Loucy (cell line): Measurements from ENCODE around the gene GSK3B.
A peak's percentile ranks its signal among the peaks of the same experiment; 100 is the strongest.

ENCODE experiments used
- H2AFZ ChIP-seq: fragments of 200-600 bp; sonication (generic); 2 replicates; pipeline ENCODE4 v1.6.0; 2016; ENCODE audit warnings: antibody characterized with exemption, mild to moderate bottlenecking, low read length, moderate library complexity
- H3F3A ChIP-seq: fragments of 200-600 bp; 2 replicates; pipeline ENCODE4 v1.6.0; 2016; ENCODE audit warnings: antibody characterized with exemption, low read depth, mild to moderate bottlenecking
- H3K27me3 ChIP-seq: fragments of 200-600 bp; sonication (generic); 2 replicates; pipeline ENCODE4 v1.6.1; 2014; ENCODE audit warnings: low read length, mild to moderate bottlenecking; ENCODE audit not compliant: insufficient read depth, poor library complexity, severe bottlenecking
- H3K36me3 ChIP-seq: fragments of 200-600 bp; sonication (generic); 2 replicates; pipeline ENCODE4 v1.6.1; 2016; ENCODE audit warnings: low read length; ENCODE audit not compliant: insufficient read depth
- H3K4me1 ChIP-seq: fragments of 200-600 bp; sonication (generic); 2 replicates; pipeline ENCODE4 v1.5.1; 2014; ENCODE audit warnings: low read length, mild to moderate bottlenecking; ENCODE audit not compliant: insufficient read depth, poor library complexity, severe bottlenecking
- H3K4me2 ChIP-seq: fragments of 200-600 bp; sonication (generic); 2 replicates; pipeline ENCODE4 v1.6.0; 2014; ENCODE audit warnings: antibody characterized with exemption, low read length, low read depth, mild to moderate bottlenecking; ENCODE audit not compliant: poor library complexity, severe bottlenecking
- H3K4me3 ChIP-seq: fragments of 200-600 bp; sonication (generic); 2 replicates; pipeline ENCODE4 v1.5.1; 2014; ENCODE audit warnings: low read length, mild to moderate bottlenecking, mixed read lengths; ENCODE audit not compliant: poor library complexity, severe bottlenecking
- H3K79me2 ChIP-seq: fragments of 200-600 bp; sonication (generic); 2 replicates; pipeline ENCODE4 v1.6.1; 2014; ENCODE audit warnings: low read length; ENCODE audit not compliant: insufficient read depth
- H3K9ac ChIP-seq: fragments of 200-600 bp; sonication (generic); 2 replicates; pipeline ENCODE4 v1.6.0; 2014; ENCODE audit warnings: mild to moderate bottlenecking, low read depth, low read length, moderate library complexity; ENCODE audit not compliant: poor library complexity, severe bottlenecking
- H3K9me2 ChIP-seq: fragments of 200-600 bp; sonication (generic); replicated peaks from 2 replicates; pipeline ENCODE4 v1.6.1; 2016; ENCODE audit warnings: low read depth, low read length, mixed read lengths
- H3K9me3 ChIP-seq: fragments of 200-600 bp; sonication (generic); 2 replicates; pipeline ENCODE4 v1.6.1; 2014; ENCODE audit warnings: mild to moderate bottlenecking, antibody characterized with exemption, low read length, low read depth; ENCODE audit not compliant: insufficient read depth
- H4K20me1 ChIP-seq: fragments of 200-600 bp; sonication (generic); 2 replicates; pipeline ENCODE4 v1.6.0; 2014; ENCODE audit warnings: antibody characterized with exemption, low read length, mild to moderate bottlenecking; ENCODE audit not compliant: insufficient read depth, poor library complexity, severe bottlenecking
- CTCF ChIP-seq: fragments of 200-600 bp; sonication (generic); conservative IDR thresholded peaks from 2 replicates; pipeline ENCODE4 v1.5.1; 2014; ENCODE audit warnings: mild to moderate bottlenecking, antibody characterized with exemption, low read length
- EZH2phosphoT487 ChIP-seq: fragments of 200-600 bp; IDR thresholded peaks from 2 replicates; pipeline ENCODE4 v1.6.1; 2018; ENCODE audit warnings: antibody characterized with exemption, mild to moderate bottlenecking, moderate library complexity, borderline replicate concordance

Gene GSK3B

GRCh38 chr3:120077731-120078130 is 16.5 kb downstream of the GSK3B start:
- Histone ChIP-seq H3K27me3 (no peaks in the 10 kb centered on the region), H3K9me3 (no peaks in the 10 kb centered on the region), H4K20me1 (peaks cover 95% of the 10 kb centered on the region), H2AFZ (no peak overlapping the region), H3K79me2 (peaks cover 100% of the 10 kb centered on the region), H3K9me2 (no peaks in the 10 kb centered on the region), H3K4me3 (no peak overlapping the region), H3F3A (no peaks in the 10 kb centered on the region), H3K36me3 (0 out of 2 replicates have a peak, but pooled peaks cover 3% of the 10 kb centered on the region), H3K4me2 (no peak overlapping the region), H3K4me1 (peaks cover 18% of the 10 kb centered on the region), H3K9ac (no peak overlapping the region)
- TF ChIP-seq EZH2phosphoT487 = no peak
- TF ChIP-seq CTCF = no peak

GRCh38 chr3:120072867-120073525 is 21.3 kb downstream of the GSK3B start:
- TF ChIP-seq EZH2phosphoT487 (no peak), CTCF (peak; percentile 37)
- peaks cover 99% of the 10 kb centered on the region for H3K79me2 ChIP-seq
- 0 out of 2 replicates have a peak, but pooled peaks cover 3% of the 10 kb centered on the region for H3K36me3 ChIP-seq
- no peak overlapping the region for H3K9ac ChIP-seq
- H3K4me1 ChIP-seq = peaks cover 5% of the 10 kb centered on the region
- H3K4me3 ChIP-seq = no peak overlapping the region
- no peaks in the 10 kb centered on the region for H3K9me2 ChIP-seq
- no peaks in the 10 kb centered on the region for H3F3A ChIP-seq
- H3K4me2 ChIP-seq = no peak overlapping the region
- no peaks in the 10 kb centered on the region for H3K27me3 ChIP-seq
- no peaks in the 10 kb centered on the region for H3K9me3 ChIP-seq
- H2AFZ ChIP-seq = no peak overlapping the region
- H4K20me1 ChIP-seq = peaks cover 92% of the 10 kb centered on the region

- Histone ChIP-seq H3K9me3 (no peaks in the 10 kb centered on the region), H3K36me3 (0 out of 2 replicates have a peak, but pooled peaks cover 3% of the 10 kb centered on the region), H3K79me2 (peaks cover 99% of the 10 kb centered on the region), H3F3A (no peaks in the 10 kb centered on the region), H3K9me2 (no peaks in the 10 kb centered on the region), H3K4me2 (no peak overlapping the region), H3K27me3 (no peaks in the 10 kb centered on the region), H4K20me1 (peaks cover 94% of the 10 kb centered on the region), H2AFZ (no peak overlapping the region), H3K9ac (no peak overlapping the region), H3K4me3 (no peak overlapping the region), H3K4me1 (peaks cover 3% of the 10 kb centered on the region)
- TF ChIP-seq EZH2phosphoT487 (no peak), CTCF (no peak)
Measured at GRCh38 chr3:120071259-120071658, 23.0 kb downstream of the GSK3B start.
